Smooth muscle cell (in vitro differentiated cells): ENCODE measurements around the gene MX1. TPM values are rescaled to one million over a fixed set of nuclear protein-coding genes. Genes with fewer than 3 reads are reported as not detected.
"Not testable (repeated sequence)": the region's sequence is repeated elsewhere in the genome, so short reads cannot be mapped to it uniquely, and the experiment has no call there.

Experiments used
- DNase-seq: peaks from one replicate; lab custom pipeline; 2025; ENCODE audit not compliant: unreplicated experiment; lab: John Stamatoyannopoulos, UW
- H2AFZ ChIP-seq: fragments of 200-600 bp; sonication (generic); 2 replicates; pipeline ENCODE4 v1.6.0; 2016; ENCODE audit warnings: antibody characterized with exemption, low read depth, mild to moderate bottlenecking
- H3F3A ChIP-seq: fragments of 200-600 bp; sonication (generic); 2 replicates; pipeline ENCODE4 v1.6.0; 2017; ENCODE audit warnings: antibody characterized with exemption, low read depth
- H3K27ac ChIP-seq: fragments of 200-600 bp; sonication (generic); 2 replicates; pipeline ENCODE4 v1.5.1; 2016; ENCODE audit warnings: low read depth, mild to moderate bottlenecking
- H3K27me3 ChIP-seq: fragments of 200-600 bp; sonication (generic); 2 replicates; pipeline ENCODE4 v1.6.1; 2016; ENCODE audit warnings: low read depth, mild to moderate bottlenecking
- H3K36me3 ChIP-seq: fragments of 200-600 bp; sonication (generic); 2 replicates; pipeline ENCODE4 v1.5.1; 2016; ENCODE audit warnings: low read depth
- H3K4me1 ChIP-seq: fragments of 200-600 bp; sonication (generic); 2 replicates; pipeline ENCODE4 v1.5.1; 2016; ENCODE audit warnings: low read depth
- H3K4me2 ChIP-seq: fragments of 200-600 bp; sonication (generic); 2 replicates; pipeline ENCODE4 v1.6.0; 2016; ENCODE audit warnings: mild to moderate bottlenecking
- H3K4me3 ChIP-seq: fragments of 200-600 bp; sonication (generic); 2 replicates; pipeline ENCODE4 v1.5.1; 2016; ENCODE audit warnings: mild to moderate bottlenecking
- H3K79me2 ChIP-seq: fragments of 200-600 bp; sonication (generic); 2 replicates; pipeline ENCODE4 v1.6.0; 2016; ENCODE audit warnings: low read depth, mild to moderate bottlenecking
- H3K9ac ChIP-seq: fragments of 200-600 bp; sonication (generic); 2 replicates; pipeline ENCODE4 v1.6.0; 2016; ENCODE audit warnings: low read depth
- H3K9me3 ChIP-seq: fragments of 200-600 bp; sonication (generic); replicated peaks from 2 replicates; pipeline ENCODE4 v1.5.1; 2016; ENCODE audit warnings: low read depth
- H4K20me1 ChIP-seq: fragments of 200-600 bp; sonication (generic); 2 replicates; pipeline ENCODE4 v1.6.0; 2016; ENCODE audit warnings: low read depth
- WGBS: methylation state at CpG from one replicate; pipeline ENCODE4 v1.1.7; 2016; ENCODE audit warnings: low lambda C conversion rate; 5-methylcytosine and 5-hydroxymethylcytosine counted together
- polyA plus RNA-seq: library from polyadenylated mRNA; unstranded; fragments of >200 nt; fragmentation: Nextera tagmentation; extraction: Ambion mirVana; gene quantifications from 2 replicates; pipeline ENCODE4 v1.2.1, GENCODE V29; 2016
- total RNA-seq: library from RNA; depleted of rRNA; stranded (reverse); fragments of >200 nt; gene quantifications from 2 replicates; pipeline ENCODE4 v1.2.3, GENCODE V29; 2014
- TF ChIP-seq, protein P1 (sequence below): fragments of 200-600 bp; sonication (generic); IDR thresholded peaks from 2 replicates; pipeline ENCODE4 v1.5.1; 2017; ENCODE audit warnings: borderline replicate concordance, mild to moderate bottlenecking, antibody characterized with exemption; ENCODE audit not compliant: insufficient read depth, poor library complexity, severe bottlenecking

MX1 gene
- total and polyA plus RNA-seq, 2 experiments from 2014 or later = 1.3 to 3.5 TPM

DNA sequence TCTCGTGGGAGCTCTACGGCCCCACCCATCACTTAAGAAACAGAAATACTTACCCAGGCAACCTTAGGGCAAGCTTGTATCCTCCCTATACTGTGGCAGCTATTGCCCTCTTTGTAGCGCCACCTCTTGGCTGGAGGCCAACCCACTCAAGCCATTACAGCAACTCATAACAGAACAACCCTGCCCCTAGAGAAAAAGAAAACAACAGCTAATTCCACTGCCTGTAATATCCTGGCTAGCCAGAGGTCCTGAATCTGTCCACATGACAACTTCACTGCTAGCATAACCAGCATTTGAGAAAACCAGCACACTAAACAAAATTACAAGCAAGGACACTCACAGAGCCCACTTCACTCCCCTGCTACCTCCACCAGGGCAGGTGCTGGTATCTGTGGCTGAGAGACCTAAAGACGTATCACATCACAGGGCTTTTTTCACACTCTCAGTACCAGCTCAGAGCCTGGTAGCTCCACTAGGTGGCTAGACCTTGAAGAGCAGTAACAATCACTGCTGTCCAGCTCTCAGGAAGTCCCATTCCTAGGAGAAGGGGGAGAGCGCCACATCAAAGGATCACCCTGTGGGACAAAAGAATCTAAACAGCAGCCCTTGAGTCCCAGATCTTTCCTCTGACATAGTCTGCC, 14.5 kb upstream of the MX1 start:
- no peaks in the 10 kb centered on the region for H3F3A ChIP-seq

DNA sequence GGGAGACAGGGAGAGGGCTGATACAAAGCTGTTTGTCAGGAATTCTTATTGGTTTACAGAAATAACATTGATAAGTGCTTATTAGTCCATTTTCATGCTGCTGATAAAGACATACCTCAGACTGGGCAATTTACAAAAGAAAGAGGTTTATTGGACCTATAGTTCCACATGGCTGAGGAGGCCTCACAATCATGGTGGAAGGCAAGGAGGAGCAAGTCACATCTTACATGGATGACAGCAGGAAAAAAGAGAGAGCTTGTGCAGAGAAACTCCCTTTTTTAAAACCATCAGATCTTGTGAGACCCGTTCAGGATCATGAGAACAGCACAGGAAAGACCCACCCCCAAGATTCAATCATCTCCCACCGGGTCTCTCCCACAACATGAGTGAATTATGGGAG, 8.5 kb upstream of the MX1 start:
- H3K27ac ChIP-seq, H3K79me2 ChIP-seq, H3K9me3 ChIP-seq, H3K36me3 ChIP-seq, H3K4me1 ChIP-seq, H3F3A ChIP-seq, H3K27me3 ChIP-seq, DNase-seq, H3K9ac ChIP-seq, H3K4me3 ChIP-seq, H4K20me1 ChIP-seq, H3K4me2 ChIP-seq, H2AFZ ChIP-seq: not testable (repeated sequence)
- 83% methylated on average over 2 of the region's 2 CpGs for WGBS

More for the DNA sequence above, 14.5 kb upstream of the MX1 start:
- Histone ChIP-seq H3K9me3 (no peaks in the 10 kb centered on the region), H4K20me1 (no peaks in the 10 kb centered on the region), H3K4me1 (no peaks in the 10 kb centered on the region), H3K9ac (no peak overlapping the region), H3K4me3 (no peak overlapping the region), H3K36me3 (no peaks in the 10 kb centered on the region), H3K27ac (no peak overlapping the region), H3K4me2 (no peak overlapping the region), H3K79me2 (no peaks in the 10 kb centered on the region), H2AFZ (no peak overlapping the region), H3K27me3 (peaks cover 9% of the 10 kb centered on the region)
- DNase-seq = no peak
- TF ChIP-seq, protein P1, sequence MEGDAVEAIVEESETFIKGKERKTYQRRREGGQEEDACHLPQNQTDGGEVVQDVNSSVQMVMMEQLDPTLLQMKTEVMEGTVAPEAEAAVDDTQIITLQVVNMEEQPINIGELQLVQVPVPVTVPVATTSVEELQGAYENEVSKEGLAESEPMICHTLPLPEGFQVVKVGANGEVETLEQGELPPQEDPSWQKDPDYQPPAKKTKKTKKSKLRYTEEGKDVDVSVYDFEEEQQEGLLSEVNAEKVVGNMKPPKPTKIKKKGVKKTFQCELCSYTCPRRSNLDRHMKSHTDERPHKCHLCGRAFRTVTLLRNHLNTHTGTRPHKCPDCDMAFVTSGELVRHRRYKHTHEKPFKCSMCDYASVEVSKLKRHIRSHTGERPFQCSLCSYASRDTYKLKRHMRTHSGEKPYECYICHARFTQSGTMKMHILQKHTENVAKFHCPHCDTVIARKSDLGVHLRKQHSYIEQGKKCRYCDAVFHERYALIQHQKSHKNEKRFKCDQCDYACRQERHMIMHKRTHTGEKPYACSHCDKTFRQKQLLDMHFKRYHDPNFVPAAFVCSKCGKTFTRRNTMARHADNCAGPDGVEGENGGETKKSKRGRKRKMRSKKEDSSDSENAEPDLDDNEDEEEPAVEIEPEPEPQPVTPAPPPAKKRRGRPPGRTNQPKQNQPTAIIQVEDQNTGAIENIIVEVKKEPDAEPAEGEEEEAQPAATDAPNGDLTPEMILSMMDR = no peak
- WGBS = 86% methylated on average over 5 of the region's 5 CpGs

DNA sequence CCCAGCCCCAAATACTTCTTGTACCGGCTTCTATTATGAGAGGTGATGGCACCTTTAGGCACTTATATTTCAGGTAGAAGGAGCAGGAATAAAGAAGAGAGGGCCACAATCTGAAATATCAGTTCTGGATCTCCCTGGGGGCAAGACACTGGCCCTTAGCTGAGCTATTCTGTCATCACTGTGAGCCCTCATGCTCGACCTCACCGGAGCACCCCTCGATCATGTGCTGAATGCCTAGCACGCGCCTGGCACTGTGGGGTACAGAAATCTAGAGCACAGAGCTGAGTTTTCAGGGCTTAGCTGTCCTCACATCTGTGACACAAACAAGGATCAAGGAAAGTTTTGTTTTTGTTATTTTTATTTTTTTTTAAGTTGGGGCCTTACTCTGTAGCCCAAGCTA, 7.6 kb upstream of the MX1 start:
- Histone ChIP-seq H3F3A (no peaks in the 10 kb centered on the region), H3K9ac (no peak overlapping the region), H3K9me3 (no peaks in the 10 kb centered on the region), H3K27ac (no peak overlapping the region), H4K20me1 (no peaks in the 10 kb centered on the region), H3K4me1 (no peaks in the 10 kb centered on the region), H3K4me3 (no peak overlapping the region), H3K79me2 (no peaks in the 10 kb centered on the region), H3K4me2 (no peak overlapping the region), H3K36me3 (no peaks in the 10 kb centered on the region), H3K27me3 (no peaks in the 10 kb centered on the region), H2AFZ (no peak overlapping the region)
- WGBS = 98% methylated on average over 6 of the region's 6 CpGs
- DNase-seq = no peak
- TF ChIP-seq, protein P1 = no peak

DNA sequence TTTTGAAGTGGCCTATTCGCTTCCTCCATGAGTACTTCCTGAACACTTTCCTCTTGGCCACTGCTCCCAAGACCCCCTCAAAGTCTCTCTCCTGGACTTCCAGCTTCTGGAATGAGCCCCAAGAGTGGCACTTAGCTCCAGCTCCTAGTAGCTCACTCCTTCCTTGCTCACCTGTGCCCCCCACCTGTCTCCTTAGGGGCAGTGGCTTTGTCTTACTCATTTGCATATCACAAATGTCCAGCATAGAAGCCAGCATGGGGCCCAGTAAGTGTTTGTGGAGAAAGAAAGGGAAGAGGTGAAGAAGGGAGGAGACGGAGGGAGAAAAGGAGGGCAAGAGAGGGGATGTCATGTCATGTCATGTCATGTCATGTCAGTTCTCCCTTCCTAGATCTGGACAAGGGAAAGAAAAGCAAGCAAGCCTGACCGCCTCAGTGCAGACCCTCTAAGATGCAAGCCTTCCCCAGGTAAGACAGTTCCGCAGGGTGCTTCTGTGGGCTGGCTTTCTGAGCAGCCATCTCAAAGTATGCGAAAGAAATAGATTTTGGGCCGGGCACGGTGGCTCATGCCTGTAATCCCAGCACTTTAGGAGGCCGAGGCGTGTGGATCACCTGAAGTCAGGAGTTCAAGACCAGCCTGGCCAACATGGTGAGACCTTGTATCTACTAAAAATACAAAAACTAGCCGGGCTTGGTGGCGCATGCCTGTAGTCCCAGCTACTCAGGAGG, 6.9 kb upstream of the MX1 start:
- WGBS = 94% methylated on average over 11 of the region's 11 CpGs
- Histone ChIP-seq H3K4me1 (no peaks in the 10 kb centered on the region), H3K27ac (no peak overlapping the region), H2AFZ (no peak overlapping the region), H3K4me3 (no peak overlapping the region), H3K4me2 (no peak overlapping the region), H3K9me3 (no peaks in the 10 kb centered on the region), H3K9ac (no peak overlapping the region), H3K79me2 (no peaks in the 10 kb centered on the region), H3K27me3 (no peaks in the 10 kb centered on the region), H3F3A (no peaks in the 10 kb centered on the region), H3K36me3 (no peaks in the 10 kb centered on the region), H4K20me1 (no peaks in the 10 kb centered on the region)
- DNase-seq = no peak
- TF ChIP-seq, protein P1 = no peak
